ENCODE data around the gene OR5I1. TPM values are rescaled to one million over a fixed set of nuclear protein-coding genes. Genes with fewer than 3 reads are reported as not detected.

The OR5I1 gene
- total and polyA plus RNA-seq, 9 of the 15 experiments (the other 6 are each of a cell fraction or from before 2014, with no cell fraction given): not detected

GRCh38 chr11:55970935-55971334 is 34.7 kb upstream of the OR5I1 start:
- no peaks in the 10 kb centered on the region for H3K79me2 ChIP-seq (ENCODE audit: control insufficient read depth, insufficient read depth, low read length)
- no peak for TF ChIP-seq HDGF (IDR thresholded peaks at IDR 0.05)
- no peak for TF ChIP-seq KAT2B (IDR thresholded peaks at IDR 0.05; ENCODE audit: low read depth, low read length)
- TF ChIP-seq ZNF217 (CRISPR knock-in tag; IDR thresholded peaks at IDR 0.05): no peak
- no peak for TF ChIP-seq NRF1 (conservative IDR thresholded peaks at IDR 0.05 in 1 of 2, IDR thresholded peaks at IDR 0.05 in 1 of 2)
- TF ChIP-seq MAFF (IDR thresholded peaks at IDR 0.05; ENCODE audit: low read length): no peak
- intact Hi-C loops (cut with micrococcal nuclease): no loop called here
- DNase-seq (ENCODE audit: extremely low read depth in 1 of 4, low spot score in 3 of 4) (no peak), FAIRE-seq (no peak), ATAC-seq (no peak)
- BruUV-seq (replicated peaks): no TSS peak
- CTCF ChIA-PET (ENCODE audit: low intra/inter-chr PET ratio): no interaction called here
- H2AFZ ChIP-seq (ENCODE audit: low read depth, low read length): no peak overlapping the region
- H3K4me3 ChIP-seq: no peak overlapping the region
- H3K27me3 ChIP-seq (ENCODE audit: control insufficient read depth in 2 of 2, insufficient read depth in 2 of 2, low read length in 2 of 2): no peaks in the 10 kb centered on the region
- in situ Hi-C loops (cut with MboI): no loop called here
- no peaks in the 10 kb centered on the region; the same call in 1 of the 2 replicates for H3K9me3 ChIP-seq (replicated peaks; ENCODE audit: control insufficient read depth, insufficient read depth, low read depth, low read length)
- H3K4me2 ChIP-seq (ENCODE audit: insufficient read depth, low read length): no peak overlapping the region
- H4K20me1 ChIP-seq (replicated peaks; ENCODE audit: control insufficient read depth, insufficient read depth, low read length): no peaks in the 10 kb centered on the region
- no peaks in the 10 kb centered on the region for H3K36me3 ChIP-seq (ENCODE audit: control insufficient read depth, insufficient read depth, low read length)
- H3K9ac ChIP-seq (ENCODE audit: insufficient read depth in 1 of 2, low read depth in 2 of 2, low read length in 2 of 2): no peak overlapping the region
- 3% methylated on average over 3 of the region's 3 CpGs for WGBS (ENCODE audit: insufficient coverage, low coverage, missing lambda C conversion rate)
- POLR2A ChIA-PET: no interaction called here
- H3K4me1 ChIP-seq (replicated peaks in 1 of 2; ENCODE audit: control insufficient read depth in 2 of 2, insufficient read depth in 2 of 2, low read length in 2 of 2): no peaks in the 10 kb centered on the region
- no peak overlapping the region for H3K27ac ChIP-seq (ENCODE audit: extremely low read depth, low read depth, low read length)
- H3K9me1 ChIP-seq (ENCODE audit: control insufficient read depth, insufficient read depth, low read length): no peaks in the 10 kb centered on the region

GRCh38 chr11:55969845-55970244 is 33.6 kb upstream of the OR5I1 start, which contains the start of gene OR10AG1:
Gene OR10AG1, minus strand, starts transcription at chr11:55969945. Its CDS starts 38 bp downstream, at chr11:55969907.
- no peaks in the 10 kb centered on the region for H3K9me1 ChIP-seq (ENCODE audit: control insufficient read depth, insufficient read depth, low read length)
- H4K20me1 ChIP-seq (replicated peaks; ENCODE audit: control insufficient read depth, insufficient read depth, low read length): no peaks in the 10 kb centered on the region
- H3K36me3 ChIP-seq (ENCODE audit: control insufficient read depth, insufficient read depth, low read length): no peaks in the 10 kb centered on the region
- no peak within 1 kb of the TSS for H3K4me3 ChIP-seq
- CTCF ChIA-PET (ENCODE audit: low intra/inter-chr PET ratio): no interaction called here
- H2AFZ ChIP-seq (ENCODE audit: low read depth, low read length): no peak within 1 kb of the TSS
- no peaks in the 10 kb centered on the region for H3K27me3 ChIP-seq (ENCODE audit: control insufficient read depth in 2 of 2, insufficient read depth in 2 of 2, low read length in 2 of 2)
- no peak within 1 kb of the TSS for H3K27ac ChIP-seq (ENCODE audit: extremely low read depth, low read depth, low read length)
- ATAC-seq (no peak), FAIRE-seq (no peak), DNase-seq (ENCODE audit: extremely low read depth in 1 of 4, low spot score in 3 of 4) (no peak)
- no peaks in the 10 kb centered on the region; the same call in 1 of the 2 replicates for H3K9me3 ChIP-seq (replicated peaks; ENCODE audit: control insufficient read depth, insufficient read depth, low read depth, low read length)
- 0% methylated on average over 2 of the region's 2 CpGs for WGBS (ENCODE audit: insufficient coverage, low coverage, missing lambda C conversion rate)
- no peaks in the 10 kb centered on the region for H3K4me1 ChIP-seq (replicated peaks in 1 of 2; ENCODE audit: control insufficient read depth in 2 of 2, insufficient read depth in 2 of 2, low read length in 2 of 2)
- BruUV-seq (replicated peaks): no TSS peak
- POLR2A ChIA-PET: no interaction called here
- no peak within 1 kb of the TSS for H3K9ac ChIP-seq (ENCODE audit: insufficient read depth in 1 of 2, low read depth in 2 of 2, low read length in 2 of 2)
- no peak within 1 kb of the TSS for H3K4me2 ChIP-seq (ENCODE audit: insufficient read depth, low read length)
- intact Hi-C loops (cut with micrococcal nuclease) (no loop called here), in situ Hi-C loops (cut with MboI) (no loop called here)
- no peaks in the 10 kb centered on the region for H3K79me2 ChIP-seq (ENCODE audit: control insufficient read depth, insufficient read depth, low read length)
- TF ChIP-seq BRF2 (IDR thresholded peaks at IDR 0.05; ENCODE audit: borderline replicate concordance, insufficient read depth, insufficient read length): no peak
- TF ChIP-seq PTRF (tag; IDR thresholded peaks at IDR 0.05): no peak
- no peak for TF ChIP-seq RBFOX2 (IDR thresholded peaks at IDR 0.05; ENCODE audit: low read depth, low read length)
- TF ChIP-seq ZFP36 (IDR thresholded peaks at IDR 0.05; ENCODE audit: low read depth, low read length, partially characterized antibody): no peak
- no peak for TF ChIP-seq ZNF354B (CRISPR knock-in tag; IDR thresholded peaks at IDR 0.05)
- TF ChIP-seq CBFA2T2 (conservative IDR thresholded peaks at IDR 0.05): no peak
- TF ChIP-seq FOXJ3 (CRISPR knock-in tag; IDR thresholded peaks at IDR 0.05): no peak
- TF ChIP-seq E2F5 (CRISPR knock-in tag; IDR thresholded peaks at IDR 0.05): no peak
- no peak for TF ChIP-seq ATF4 (CRISPR knock-in tag; IDR thresholded peaks at IDR 0.05)
- TF ChIP-seq ZNF282 (CRISPR knock-in tag; IDR thresholded peaks at IDR 0.05): no peak
- no peak for TF ChIP-seq HNRNPL (IDR thresholded peaks at IDR 0.05; ENCODE audit: low read depth, low read length)
- TF ChIP-seq NFATC3 (IDR thresholded peaks at IDR 0.05): no peak

Measured in K562 (cell line).